Activated T-cell treated with anti-CD3 and anti-CD28 coated beads, Interleukin-2, amount 50 U/mL, for 24 hours (primary cell): ENCODE data around the gene SVBP.

ENCODE experiments used
- DNase-seq: peaks from one replicate; pipeline ENCODE4 v3.0.0-alpha.2; 2020
- H3K27ac Mint-ChIP-seq: 2 replicates; pipeline ENCODE4 v1.8.0; 2020; ENCODE audit warnings: mild to moderate bottlenecking, mixed read lengths
- H3K27me3 Mint-ChIP-seq: 2 replicates; pipeline ENCODE4 v1.8.0; 2020; ENCODE audit warnings: mixed read lengths
- H3K36me3 Mint-ChIP-seq: 2 replicates; pipeline ENCODE4 v1.8.0; 2020; ENCODE audit warnings: low read depth, mixed read lengths
- H3K4me1 Mint-ChIP-seq: 2 replicates; pipeline ENCODE4 v1.8.0; 2020; ENCODE audit warnings: low read depth, mixed read lengths
- H3K4me3 Mint-ChIP-seq: 2 replicates; pipeline ENCODE4 v1.8.0; 2020; ENCODE audit warnings: mild to moderate bottlenecking, moderate library complexity, mixed read lengths
- H3K9me3 Mint-ChIP-seq: 2 replicates; pipeline ENCODE4 v1.8.0; 2020; ENCODE audit warnings: mixed read lengths

Gene SVBP

DNA sequence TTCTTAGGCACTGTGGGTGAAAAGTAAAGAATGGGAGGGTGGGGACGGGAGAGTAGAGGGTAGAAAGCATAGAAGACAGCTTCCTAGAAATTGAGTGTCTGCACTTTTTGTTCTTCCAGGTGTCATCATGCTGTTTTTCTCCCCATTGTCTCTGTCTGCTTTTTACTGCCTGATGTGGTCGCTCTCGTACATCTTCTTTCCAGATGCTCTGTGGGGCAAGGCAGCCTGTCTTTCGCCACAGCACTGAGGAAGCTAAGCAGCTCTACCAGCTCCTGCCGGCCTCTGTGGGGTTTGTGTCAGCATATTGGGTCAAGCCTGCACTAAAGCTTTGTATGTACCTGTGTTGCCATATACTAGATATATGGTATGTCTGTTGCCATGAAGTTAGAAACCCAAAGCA is 19.2 kb downstream of the SVBP start:
- no peaks in the 10 kb centered on the region for H3K9me3 Mint-ChIP-seq
- no peaks in the 10 kb centered on the region for H3K4me1 Mint-ChIP-seq
- no peak overlapping the region for H3K4me3 Mint-ChIP-seq
- no peaks in the 10 kb centered on the region for H3K27me3 Mint-ChIP-seq
- no peak overlapping the region for H3K27ac Mint-ChIP-seq
- H3K36me3 Mint-ChIP-seq = no peaks in the 10 kb centered on the region
- DNase-seq = no peak

DNA sequence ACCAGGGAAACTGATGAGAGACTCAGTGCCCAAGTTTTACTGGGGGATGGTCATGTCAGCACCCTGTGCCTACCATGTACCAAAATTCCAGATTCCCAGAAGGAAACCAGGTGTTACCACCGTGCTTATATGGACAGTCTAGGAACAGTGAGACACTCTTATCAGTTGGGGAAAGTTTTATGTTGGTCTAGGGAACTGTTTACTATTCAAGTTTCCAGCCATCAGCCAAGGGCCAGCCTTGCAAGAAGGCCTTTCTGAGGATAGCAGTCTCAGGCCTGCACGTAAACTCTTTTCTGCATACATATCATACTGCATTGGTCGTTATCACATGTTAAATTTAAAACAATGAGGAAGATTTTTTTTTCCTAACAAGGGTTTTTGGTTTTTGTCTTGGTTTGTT is 19.8 kb downstream of the SVBP start:
- Mint-ChIP-seq H3K36me3 (no peaks in the 10 kb centered on the region), H3K4me3 (no peak overlapping the region), H3K9me3 (no peaks in the 10 kb centered on the region), H3K27me3 (no peaks in the 10 kb centered on the region), H3K27ac (no peak overlapping the region), H3K4me1 (no peaks in the 10 kb centered on the region)
- no peak for DNase-seq

DNA sequence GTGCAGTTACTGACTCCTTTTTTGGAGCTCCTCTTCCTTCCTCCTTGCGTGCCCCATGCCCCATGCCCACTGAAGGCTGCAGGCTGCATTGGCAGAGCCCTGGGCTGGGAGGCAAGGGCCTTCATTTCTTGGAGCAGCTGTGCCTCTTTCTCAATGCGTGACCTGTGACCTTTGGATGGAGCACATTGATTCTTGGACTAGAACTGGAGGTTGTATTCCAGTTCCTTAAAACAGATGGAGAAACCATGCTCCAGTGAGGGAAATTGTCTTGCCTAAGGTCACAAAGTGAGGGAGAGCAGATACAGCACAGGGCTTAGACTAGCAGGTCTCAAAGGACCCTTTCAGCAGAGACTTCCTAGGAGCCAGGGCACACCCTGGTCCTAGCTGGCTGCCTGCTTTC is 23.4 kb downstream of the SVBP start:
- no peaks in the 10 kb centered on the region for H3K36me3 Mint-ChIP-seq
- no peak overlapping the region for H3K27ac Mint-ChIP-seq
- H3K4me3 Mint-ChIP-seq = no peak overlapping the region
- no peaks in the 10 kb centered on the region for H3K4me1 Mint-ChIP-seq
- no peaks in the 10 kb centered on the region for H3K27me3 Mint-ChIP-seq
- no peak for DNase-seq
- no peaks in the 10 kb centered on the region for H3K9me3 Mint-ChIP-seq

DNA sequence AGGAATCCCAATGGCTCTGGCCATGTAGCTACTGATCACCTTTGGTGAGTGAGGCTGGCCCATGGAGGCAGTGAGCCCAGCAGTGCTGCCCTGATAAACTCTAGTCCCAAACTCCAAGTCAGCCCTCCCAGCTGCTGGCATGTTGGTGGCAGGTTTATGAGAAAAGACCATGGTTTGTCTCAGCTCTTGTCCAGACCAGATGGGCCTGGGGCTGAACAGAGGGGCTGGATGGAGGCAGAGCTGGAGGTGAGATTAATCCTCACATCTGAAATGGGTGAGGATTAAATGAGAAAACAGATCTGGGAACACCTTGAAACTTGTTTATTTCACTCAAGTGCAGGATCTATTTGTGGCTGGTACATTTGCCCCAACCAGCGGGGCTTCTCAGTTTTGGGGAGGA is 29.2 kb downstream of the SVBP start:
- peaks cover 12% of the 10 kb centered on the region for H3K36me3 Mint-ChIP-seq
- DNase-seq = no peak
- H3K4me1 Mint-ChIP-seq = peaks cover 18% of the 10 kb centered on the region
- no peak overlapping the region for H3K4me3 Mint-ChIP-seq
- H3K27me3 Mint-ChIP-seq = no peaks in the 10 kb centered on the region
- no peak overlapping the region for H3K27ac Mint-ChIP-seq
- H3K9me3 Mint-ChIP-seq = no peaks in the 10 kb centered on the region

DNA sequence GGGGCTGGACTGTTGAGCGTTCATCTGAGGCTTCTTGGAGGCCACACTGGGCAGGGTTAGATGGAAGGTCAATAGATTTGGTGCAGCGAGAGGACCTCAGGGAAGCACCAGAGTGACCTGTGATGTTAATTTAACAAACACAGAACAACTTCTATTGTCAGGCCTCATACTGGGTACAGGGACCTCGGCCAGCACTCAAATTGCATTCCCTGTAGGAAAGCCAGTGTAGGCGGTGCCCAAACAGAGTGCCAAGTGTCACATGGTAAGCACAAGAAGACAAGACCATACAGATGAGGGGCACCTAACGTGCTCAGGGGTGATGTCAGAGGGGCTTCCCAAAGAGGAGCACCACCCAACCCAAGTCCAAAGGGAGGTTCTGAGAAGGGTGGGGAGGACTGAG is 31.1 kb downstream of the SVBP start:
- DNase-seq = no peak
- Mint-ChIP-seq H3K4me3 (no peak overlapping the region), H3K9me3 (no peaks in the 10 kb centered on the region), H3K4me1 (peaks cover 18% of the 10 kb centered on the region), H3K36me3 (peaks cover 25% of the 10 kb centered on the region), H3K27me3 (no peaks in the 10 kb centered on the region), H3K27ac (no peak overlapping the region)

DNA sequence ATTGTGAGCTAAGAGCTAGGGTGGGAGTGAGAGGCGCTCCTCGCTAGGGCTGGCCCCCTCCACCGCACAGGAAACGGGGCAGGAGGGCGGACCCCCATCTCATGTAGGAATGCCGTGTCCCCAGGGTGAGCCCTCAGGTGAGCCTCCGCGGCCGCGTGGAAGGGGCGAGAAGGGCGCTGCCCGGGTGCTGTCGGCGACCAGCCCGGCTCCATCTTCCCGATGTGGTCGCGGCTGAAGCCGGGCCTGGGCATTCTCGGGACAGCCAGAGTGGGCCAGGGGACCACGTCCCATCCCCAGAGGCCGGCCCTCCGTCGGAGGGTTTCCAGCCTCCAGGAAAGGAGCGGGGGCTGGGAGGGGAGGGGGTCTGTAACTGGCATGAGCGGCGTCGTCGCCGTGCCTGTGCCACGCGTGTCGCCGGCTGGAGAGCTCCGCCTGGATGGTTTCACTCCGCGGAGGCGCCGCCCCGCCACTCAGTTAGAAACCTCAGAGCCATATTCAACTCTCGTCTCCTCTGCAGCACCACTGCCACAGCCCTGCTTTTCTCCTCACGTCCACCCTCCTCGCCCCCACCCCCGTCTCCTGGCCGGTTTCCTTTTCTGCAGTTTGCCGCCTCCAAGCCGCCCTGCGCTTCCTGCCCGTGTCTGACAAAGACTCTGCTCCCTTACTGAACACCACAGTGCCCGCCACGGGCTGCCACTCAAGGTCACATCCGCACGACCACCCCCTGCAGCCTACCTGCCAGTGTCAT is 32.1 kb downstream of the SVBP start, which contains the start of gene TMEM269:
Gene TMEM269, plus strand, starts transcription at position 46 of the 748 bp plus-strand sequence. CDS start 4,903 bp downstream, outside the sequence.
- Mint-ChIP-seq H3K9me3 (no peaks in the 10 kb centered on the region), H3K36me3 (peaks cover 35% of the 10 kb centered on the region), H3K4me1 (peaks cover 18% of the 10 kb centered on the region), H3K27ac (peak within 1 kb of the TSS; percentile 46), H3K4me3 (peak within 1 kb of the TSS; percentile 52), H3K27me3 (no peaks in the 10 kb centered on the region)
- DNase-seq = peak; percentile 65

DNA sequence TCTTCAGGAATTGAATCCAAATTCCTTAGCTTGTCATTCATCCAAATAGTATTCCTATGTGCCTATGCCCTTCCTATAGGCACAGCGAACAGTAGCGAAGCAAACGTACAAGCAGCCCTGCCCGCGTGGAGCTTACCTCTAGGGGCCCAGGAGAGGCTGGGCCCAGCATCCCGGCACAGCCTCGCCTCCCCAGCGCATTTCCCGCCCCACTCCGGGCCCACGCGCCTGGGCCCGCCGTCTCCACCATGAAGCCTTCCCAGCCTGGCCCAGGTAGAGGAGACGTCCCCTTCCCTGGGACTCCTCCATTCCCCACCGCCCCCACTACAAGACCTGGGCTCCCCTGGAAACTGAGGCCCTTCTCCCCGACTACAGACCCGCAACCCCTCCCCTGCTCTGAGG is 32.7 kb downstream of the SVBP start:
- Mint-ChIP-seq H3K36me3 (peaks cover 41% of the 10 kb centered on the region), H3K27ac (no peak overlapping the region), H3K9me3 (no peaks in the 10 kb centered on the region), H3K4me3 (no peak overlapping the region), H3K27me3 (no peaks in the 10 kb centered on the region), H3K4me1 (peaks cover 22% of the 10 kb centered on the region)
- no peak for DNase-seq

DNA sequence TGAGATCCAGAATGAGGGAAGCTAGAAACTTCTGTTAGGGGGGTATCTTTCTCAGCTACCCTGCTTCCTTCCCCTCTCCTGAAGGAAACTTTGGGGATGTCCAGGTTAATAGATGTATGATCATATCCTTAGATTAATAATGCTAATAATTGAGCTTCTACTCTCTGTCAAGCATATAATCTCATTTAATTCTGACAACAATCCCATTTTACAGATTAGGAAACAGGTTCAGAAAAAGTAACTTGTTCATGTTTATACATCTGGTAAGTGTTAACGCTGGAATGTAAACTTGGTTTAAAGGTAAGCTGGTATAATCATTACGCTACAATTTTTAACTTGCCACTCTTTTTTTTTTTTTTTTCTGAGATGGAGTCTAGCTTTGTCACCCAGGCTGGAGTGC is 34.1 kb downstream of the SVBP start:
- H3K4me1 Mint-ChIP-seq = peaks cover 24% of the 10 kb centered on the region
- H3K36me3 Mint-ChIP-seq = peaks cover 51% of the 10 kb centered on the region
- no peak overlapping the region for H3K4me3 Mint-ChIP-seq
- H3K27ac Mint-ChIP-seq = no peak overlapping the region
- no peaks in the 10 kb centered on the region for H3K27me3 Mint-ChIP-seq
- H3K9me3 Mint-ChIP-seq = no peaks in the 10 kb centered on the region
- DNase-seq = no peak

DNA sequence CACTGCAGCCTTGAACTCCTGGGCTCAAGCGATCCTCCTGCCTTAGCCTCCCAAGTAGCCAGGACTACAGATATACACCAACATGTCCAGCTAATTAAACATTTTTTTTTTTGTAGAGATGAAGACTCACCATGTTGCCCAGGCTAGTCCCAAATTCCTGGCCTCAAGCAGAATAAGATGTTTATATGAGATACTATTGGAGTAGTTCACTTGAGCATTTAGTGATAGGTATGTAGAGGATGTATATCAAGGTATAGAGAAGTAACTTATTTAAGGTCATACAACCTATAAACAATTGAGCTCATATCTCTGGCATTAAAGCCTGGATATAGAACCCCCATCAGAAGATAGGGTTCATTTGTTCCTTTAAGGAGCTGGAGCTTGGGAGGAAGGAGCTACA is 37.0 kb downstream of the SVBP start:
- no peak overlapping the region for H3K4me3 Mint-ChIP-seq
- no peak overlapping the region for H3K27ac Mint-ChIP-seq
- no peaks in the 10 kb centered on the region for H3K27me3 Mint-ChIP-seq
- DNase-seq = no peak
- no peaks in the 10 kb centered on the region for H3K9me3 Mint-ChIP-seq
- peaks cover 15% of the 10 kb centered on the region for H3K4me1 Mint-ChIP-seq
- H3K36me3 Mint-ChIP-seq = peaks cover 81% of the 10 kb centered on the region

DNA sequence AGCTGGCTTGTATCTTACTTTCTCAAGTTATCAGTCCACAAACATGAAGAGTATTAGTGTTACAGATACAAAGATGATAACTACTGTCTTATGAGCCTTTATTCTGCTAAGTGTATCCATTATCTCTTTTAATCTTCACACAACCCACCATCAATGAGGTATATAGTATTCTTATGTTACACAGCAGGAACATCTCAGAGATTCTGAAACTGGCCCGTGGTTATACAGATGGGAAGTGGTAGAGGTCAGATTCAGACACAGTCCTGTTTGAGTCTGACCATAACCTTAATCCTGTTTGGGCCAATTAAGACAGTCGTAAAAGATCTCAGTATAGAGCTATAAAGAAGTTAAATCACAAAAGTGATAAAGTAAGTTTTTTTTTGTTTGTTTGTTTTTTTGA is 37.5 kb downstream of the SVBP start:
- DNase-seq = no peak
- peak overlapping the region; percentile 67 for H3K27ac Mint-ChIP-seq

DNA sequence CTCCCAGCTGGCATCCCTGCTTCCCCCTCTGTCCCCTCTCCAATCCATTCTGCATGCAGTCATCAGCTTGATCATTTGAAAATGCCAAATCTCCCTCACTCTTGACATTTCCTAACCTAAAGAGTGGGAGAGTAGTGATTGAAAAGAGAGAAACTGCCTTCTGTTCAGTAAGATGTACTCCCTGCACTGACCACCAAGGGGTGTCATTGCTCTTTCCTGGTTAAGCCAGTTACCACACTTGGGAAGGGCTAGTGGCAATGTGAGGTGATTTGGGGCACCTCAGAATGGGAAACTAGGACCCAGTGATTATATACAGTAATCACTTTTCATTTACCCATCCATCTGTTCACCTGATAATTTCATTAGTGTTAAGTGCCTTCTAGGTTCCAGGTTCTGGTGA is 39.3 kb downstream of the SVBP start:
- no peak overlapping the region for H3K27ac Mint-ChIP-seq
- peaks cover 23% of the 10 kb centered on the region for H3K4me1 Mint-ChIP-seq
- H3K4me3 Mint-ChIP-seq = no peak overlapping the region
- peaks cover 89% of the 10 kb centered on the region for H3K36me3 Mint-ChIP-seq
- H3K9me3 Mint-ChIP-seq = no peaks in the 10 kb centered on the region
- no peaks in the 10 kb centered on the region for H3K27me3 Mint-ChIP-seq
- no peak for DNase-seq

More for the DNA sequence above, 37.5 kb downstream of the SVBP start:
- Mint-ChIP-seq H3K9me3 (no peaks in the 10 kb centered on the region), H3K36me3 (peaks cover 85% of the 10 kb centered on the region), H3K27me3 (no peaks in the 10 kb centered on the region), H3K4me1 (peaks cover 16% of the 10 kb centered on the region), H3K4me3 (no peak overlapping the region)

DNA sequence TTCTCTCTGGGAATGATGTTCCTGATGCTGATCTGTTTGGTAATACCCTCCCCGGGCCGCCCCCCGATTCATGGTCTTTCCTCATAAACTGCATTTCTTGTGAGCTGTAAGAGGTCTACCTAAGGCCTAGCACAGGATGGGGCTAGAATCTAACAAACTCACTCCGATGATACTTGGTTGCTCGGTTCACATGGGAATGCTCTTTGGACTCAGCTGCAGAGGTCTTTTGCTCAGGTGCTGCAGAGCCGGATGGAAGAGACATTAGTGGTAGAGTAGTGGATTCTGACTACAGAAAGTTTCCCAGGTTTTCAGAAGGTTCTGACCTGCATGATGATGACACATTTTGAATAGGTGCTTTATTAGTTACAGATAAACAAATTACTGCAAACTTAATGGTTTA is 40.7 kb downstream of the SVBP start:
- Mint-ChIP-seq H3K27ac (no peak overlapping the region), H3K4me3 (no peak overlapping the region), H3K36me3 (peaks cover 86% of the 10 kb centered on the region), H3K27me3 (no peaks in the 10 kb centered on the region), H3K4me1 (peaks cover 29% of the 10 kb centered on the region), H3K9me3 (no peaks in the 10 kb centered on the region)
- no peak for DNase-seq

DNA sequence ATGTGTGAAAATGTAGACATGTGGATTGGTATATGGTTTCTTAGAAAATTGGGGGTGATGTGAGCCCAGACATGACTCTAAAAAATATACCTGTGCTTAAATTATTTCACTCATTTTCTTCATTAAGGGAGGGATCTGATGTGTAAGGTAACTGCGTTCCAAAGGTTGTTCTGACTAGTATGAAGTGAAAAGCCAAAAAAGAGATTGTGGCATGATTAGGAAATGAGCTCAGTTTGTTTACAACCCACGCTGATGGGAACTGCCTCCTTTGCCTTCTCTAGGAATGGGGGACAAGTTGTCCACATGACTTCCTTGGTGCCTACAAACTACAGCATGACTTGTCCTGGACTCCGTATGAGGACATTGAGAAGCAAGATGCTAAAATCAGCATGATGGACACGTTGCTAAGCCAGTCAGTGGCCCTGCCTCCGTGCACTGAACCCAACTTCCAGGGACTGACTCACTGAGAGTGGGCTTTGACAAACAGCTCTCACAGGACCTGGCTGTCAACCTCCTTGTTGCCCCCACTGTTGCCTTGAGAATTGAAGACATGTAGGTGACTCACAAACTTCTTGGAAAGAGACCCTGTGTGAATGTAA is 42.2 kb downstream of the SVBP start:
- Mint-ChIP-seq H3K4me3 (no peak overlapping the region), H3K36me3 (peaks cover 82% of the 10 kb centered on the region), H3K9me3 (no peaks in the 10 kb centered on the region), H3K4me1 (peaks cover 35% of the 10 kb centered on the region), H3K27me3 (no peaks in the 10 kb centered on the region), H3K27ac (peak overlapping the region; percentile 48)
- no peak for DNase-seq

DNA sequence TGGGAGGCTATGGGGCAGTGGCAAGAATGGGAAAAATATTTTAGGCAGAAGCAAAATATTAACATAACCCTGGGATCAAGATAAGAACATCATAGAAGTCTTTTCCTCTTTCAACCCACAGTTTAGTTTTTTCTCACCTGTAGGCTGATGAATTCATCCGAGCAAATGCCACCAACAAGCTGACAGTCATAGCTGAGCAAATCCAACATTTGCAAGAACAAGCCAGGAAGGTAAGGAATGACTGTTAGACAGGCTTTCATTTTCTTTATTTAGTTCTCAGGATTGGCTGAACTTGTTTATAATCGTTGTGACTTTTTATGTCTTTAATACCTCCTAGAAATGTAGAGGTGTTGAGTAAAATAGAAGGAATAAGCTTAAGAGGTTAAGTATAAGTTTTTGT is 43.8 kb downstream of the SVBP start:
- Mint-ChIP-seq H3K27ac (peak overlapping the region; percentile 27), H3K4me3 (no peak overlapping the region), H3K27me3 (no peaks in the 10 kb centered on the region), H3K9me3 (no peaks in the 10 kb centered on the region), H3K4me1 (peaks cover 43% of the 10 kb centered on the region), H3K36me3 (peaks cover 84% of the 10 kb centered on the region)
- DNase-seq = no peak

DNA sequence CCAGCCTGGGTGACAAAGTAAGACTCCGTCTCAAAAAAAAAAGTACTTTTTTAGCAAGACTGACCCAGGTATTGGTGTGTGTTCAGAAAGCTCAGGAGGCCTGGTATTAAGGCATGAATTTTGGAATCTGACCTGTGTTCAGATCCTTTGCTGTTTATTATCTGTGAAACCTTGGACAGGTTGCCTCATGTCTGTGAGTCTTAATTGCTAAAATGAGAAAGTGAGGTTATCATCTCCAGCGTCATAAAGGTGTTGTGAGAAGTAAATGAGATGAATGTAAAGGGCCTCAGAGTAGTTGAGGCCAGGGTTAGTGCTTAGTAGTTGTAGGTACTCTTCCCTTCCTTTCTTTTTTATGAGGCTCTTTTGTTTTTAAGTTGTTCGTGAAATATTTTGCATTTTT is 47.4 kb downstream of the SVBP start:
- H3K9me3 Mint-ChIP-seq = no peaks in the 10 kb centered on the region
- H3K27ac Mint-ChIP-seq = peak overlapping the region; percentile 46
- H3K4me1 Mint-ChIP-seq = peaks cover 47% of the 10 kb centered on the region
- no peak overlapping the region for H3K4me3 Mint-ChIP-seq
- H3K36me3 Mint-ChIP-seq = peaks cover 57% of the 10 kb centered on the region
- no peak for DNase-seq
- H3K27me3 Mint-ChIP-seq = no peaks in the 10 kb centered on the region
